Neural cell (in vitro differentiated cells): ENCODE data around the gene TSEN15.

Experiments used
- CTCF ChIP-seq: fragments of 450-650 bp; IDR thresholded peaks from 2 replicates; pipeline ENCODE4 v1.5.1; 2014; ENCODE audit warnings: antibody characterized with exemption, mild to moderate bottlenecking, moderate library complexity; ENCODE audit not compliant: poor library complexity, severe bottlenecking
- EP300 ChIP-seq: fragments of 450-650 bp; conservative IDR thresholded peaks from 2 replicates; pipeline ENCODE4 v1.6.1; 2014; ENCODE audit warnings: antibody characterized with exemption, mild to moderate bottlenecking, moderate library complexity; ENCODE audit not compliant: poor library complexity, severe bottlenecking
- EZH2 ChIP-seq: fragments of 200-600, 300-800 bp; shearing (Covaris generic), sonication (generic); IDR thresholded peaks from 2 replicates; pipeline ENCODE4 v1.6.1; 2014; ENCODE audit warnings: antibody characterized with exemption, low read length, borderline replicate concordance, mild to moderate bottlenecking; ENCODE audit not compliant: insufficient read depth, poor library complexity, severe bottlenecking
- MXI1 ChIP-seq: fragments of 450-650 bp; conservative IDR thresholded peaks from 2 replicates; pipeline ENCODE4 v1.6.1; 2014; ENCODE audit warnings: antibody characterized with exemption, mild to moderate bottlenecking; ENCODE audit not compliant: poor library complexity, severe bottlenecking
- POLR2AphosphoS5 ChIP-seq: IDR thresholded peaks from 2 replicates; pipeline ENCODE4 v1.6.1; 2012
- RAD21 ChIP-seq: fragments of 450-650 bp; conservative IDR thresholded peaks from 2 replicates; pipeline ENCODE4 v1.6.1; 2014; ENCODE audit warnings: antibody characterized with exemption, mild to moderate bottlenecking, moderate library complexity
- TF ChIP-seq, protein P1 (sequence below): IDR thresholded peaks from 2 replicates; pipeline ENCODE4 v1.6.1; 2012; ENCODE audit warnings: borderline replicate concordance

DNA sequence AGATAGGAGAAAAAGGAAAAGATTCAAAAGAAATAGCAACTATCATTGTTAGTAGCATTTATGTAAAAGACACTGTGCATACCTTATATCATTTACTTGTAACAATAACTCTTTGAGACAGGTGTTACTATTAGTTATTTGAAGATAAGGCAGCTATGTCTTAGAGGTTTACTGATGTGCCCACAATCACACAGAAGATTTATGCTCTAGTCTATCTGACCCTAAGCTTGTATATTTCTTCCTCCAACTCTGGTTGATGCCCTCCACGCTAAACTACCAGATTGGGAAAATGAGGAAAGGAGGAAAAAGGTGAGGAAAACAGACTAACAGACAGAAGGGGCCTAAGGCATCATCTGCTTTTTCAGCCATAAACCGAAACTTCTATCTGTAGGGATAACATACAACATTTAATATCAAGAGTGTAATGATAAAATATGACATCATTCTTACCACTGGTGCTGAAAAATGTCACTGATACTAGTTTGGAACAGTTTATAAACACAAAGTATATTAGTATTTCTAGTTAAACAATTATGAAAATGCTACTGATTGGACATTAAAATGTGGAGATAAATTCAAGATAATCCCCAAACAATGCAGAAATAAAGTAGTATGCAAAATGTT lies 19.1 kb upstream of the TSEN15 start:
- TF ChIP-seq CTCF (no peak), EP300 (no peak), MXI1 (no peak), POLR2AphosphoS5 (no peak), EZH2 (no peak), RAD21 (no peak)
- TF ChIP-seq, protein P1, sequence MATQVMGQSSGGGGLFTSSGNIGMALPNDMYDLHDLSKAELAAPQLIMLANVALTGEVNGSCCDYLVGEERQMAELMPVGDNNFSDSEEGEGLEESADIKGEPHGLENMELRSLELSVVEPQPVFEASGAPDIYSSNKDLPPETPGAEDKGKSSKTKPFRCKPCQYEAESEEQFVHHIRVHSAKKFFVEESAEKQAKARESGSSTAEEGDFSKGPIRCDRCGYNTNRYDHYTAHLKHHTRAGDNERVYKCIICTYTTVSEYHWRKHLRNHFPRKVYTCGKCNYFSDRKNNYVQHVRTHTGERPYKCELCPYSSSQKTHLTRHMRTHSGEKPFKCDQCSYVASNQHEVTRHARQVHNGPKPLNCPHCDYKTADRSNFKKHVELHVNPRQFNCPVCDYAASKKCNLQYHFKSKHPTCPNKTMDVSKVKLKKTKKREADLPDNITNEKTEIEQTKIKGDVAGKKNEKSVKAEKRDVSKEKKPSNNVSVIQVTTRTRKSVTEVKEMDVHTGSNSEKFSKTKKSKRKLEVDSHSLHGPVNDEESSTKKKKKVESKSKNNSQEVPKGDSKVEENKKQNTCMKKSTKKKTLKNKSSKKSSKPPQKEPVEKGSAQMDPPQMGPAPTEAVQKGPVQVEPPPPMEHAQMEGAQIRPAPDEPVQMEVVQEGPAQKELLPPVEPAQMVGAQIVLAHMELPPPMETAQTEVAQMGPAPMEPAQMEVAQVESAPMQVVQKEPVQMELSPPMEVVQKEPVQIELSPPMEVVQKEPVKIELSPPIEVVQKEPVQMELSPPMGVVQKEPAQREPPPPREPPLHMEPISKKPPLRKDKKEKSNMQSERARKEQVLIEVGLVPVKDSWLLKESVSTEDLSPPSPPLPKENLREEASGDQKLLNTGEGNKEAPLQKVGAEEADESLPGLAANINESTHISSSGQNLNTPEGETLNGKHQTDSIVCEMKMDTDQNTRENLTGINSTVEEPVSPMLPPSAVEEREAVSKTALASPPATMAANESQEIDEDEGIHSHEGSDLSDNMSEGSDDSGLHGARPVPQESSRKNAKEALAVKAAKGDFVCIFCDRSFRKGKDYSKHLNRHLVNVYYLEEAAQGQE = no peak
